ENCODE data around the gene LGALS3BP. TPM values are rescaled to one million over a fixed set of nuclear protein-coding genes. Genes with fewer than 3 reads are reported as not detected.

LGALS3BP gene
- total RNA-seq, 1 donor from 2014 or later: 147 TPM

GRCh38 chr17:79018370-79018695, 38.6 kb upstream of the LGALS3BP start:
- no peak for ATAC-seq
- intact Hi-C loops (cut with DNase I): no loop called here
- DNase-seq (ENCODE audit: low spot score): peak; percentile 23

- intact Hi-C loops (cut with DNase I): no loop called here
- DNase-seq (ENCODE audit: low spot score) (peak; percentile 7), ATAC-seq (no peak)
Measured at GRCh38 chr17:79017546-79018369, 38.0 kb upstream of the LGALS3BP start.

DNA sequence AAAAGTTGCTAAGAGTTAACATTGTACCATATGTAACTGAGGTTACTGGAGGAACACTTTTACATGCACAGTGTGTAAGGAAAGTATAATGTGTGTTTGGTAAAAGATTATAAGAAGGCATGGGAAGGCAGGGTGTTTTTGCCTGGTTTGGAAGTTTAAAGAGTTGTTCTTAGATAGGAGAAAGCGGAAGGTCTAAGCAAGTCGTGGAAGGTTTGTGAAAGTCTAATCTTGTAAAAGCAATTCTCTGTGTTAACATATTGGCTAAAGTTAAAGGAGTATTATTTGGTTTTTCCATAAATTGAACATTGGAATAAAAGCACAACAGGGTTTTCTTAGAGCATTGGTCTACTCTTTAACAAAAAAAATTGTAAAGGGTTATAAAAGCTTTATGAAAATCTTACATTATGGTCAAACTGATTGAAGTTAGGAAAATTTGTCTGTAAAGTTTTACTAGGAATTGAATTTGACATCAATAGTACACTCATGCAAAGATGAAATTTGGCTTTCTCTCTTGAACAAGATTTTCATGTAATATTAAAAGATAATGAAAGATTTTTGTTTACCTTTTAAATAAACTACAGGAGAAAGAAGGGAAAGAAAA, 34.5 kb upstream of the LGALS3BP start:
- intact Hi-C loops (cut with DNase I): no loop called here
- ATAC-seq: no peak

GRCh38 chr17:79012563-79013134, 32.9 kb upstream of the LGALS3BP start:
- no peak for ATAC-seq
- intact Hi-C loops (cut with DNase I): no loop called here
- DNase-seq (ENCODE audit: low spot score): no peak

More for the DNA sequence above, 34.5 kb upstream of the LGALS3BP start:
- DNase-seq (ENCODE audit: low spot score): no peak

DNA sequence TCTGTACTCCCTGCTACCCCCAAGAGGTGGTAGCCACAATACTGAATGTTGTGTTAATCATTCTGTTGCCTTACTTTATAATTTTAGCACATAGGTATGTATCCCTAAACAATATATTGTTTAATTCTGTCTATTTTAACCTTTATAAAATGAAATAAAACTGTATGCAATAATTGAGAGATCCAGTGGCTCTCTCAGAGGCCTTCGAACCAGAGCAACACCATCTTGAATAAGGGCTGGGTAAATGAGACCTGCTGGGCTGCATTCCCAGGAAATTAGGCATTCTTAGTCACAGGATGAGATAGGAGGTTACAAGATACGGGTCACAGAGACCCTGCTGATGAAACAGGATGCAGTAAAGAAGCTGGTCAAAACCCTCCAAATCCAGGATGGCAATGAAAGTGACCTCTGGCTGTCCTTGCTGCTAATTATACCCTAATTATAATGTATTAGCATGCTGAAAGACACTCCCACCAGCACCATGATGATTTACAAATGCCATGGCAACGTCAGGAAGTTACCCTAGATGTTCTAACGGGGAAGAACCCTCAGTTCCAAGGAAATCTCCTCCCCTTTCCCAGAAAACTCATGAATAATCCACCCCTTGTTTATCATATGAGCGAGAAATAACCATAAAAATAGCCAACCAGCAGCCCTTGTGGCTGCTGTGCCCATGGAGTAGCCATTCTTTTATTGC, 31.9 kb upstream of the LGALS3BP start:
- ATAC-seq (no peak), DNase-seq (ENCODE audit: low spot score) (peak; percentile 19)
- intact Hi-C loops (cut with DNase I): no loop called here

DNA sequence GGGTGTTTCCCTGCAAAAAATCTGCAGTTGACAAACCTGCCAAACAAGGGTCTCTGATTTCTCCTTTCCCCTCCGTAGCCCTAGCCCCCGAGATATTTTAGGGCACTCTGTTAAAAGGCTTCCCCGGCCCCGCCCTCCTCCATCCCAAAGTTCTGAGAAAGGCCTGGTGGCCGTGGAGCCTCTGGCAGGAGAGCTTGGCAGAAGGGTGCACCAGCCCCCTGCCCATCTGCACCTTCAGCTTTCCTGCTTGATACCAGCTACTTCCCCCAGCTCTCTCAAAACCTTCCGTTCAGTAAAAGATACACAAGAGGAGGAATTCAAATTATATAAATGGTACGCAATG, 30.6 kb upstream of the LGALS3BP start:
- ATAC-seq (peak; percentile 43), DNase-seq (ENCODE audit: low spot score) (no peak)
- intact Hi-C loops (cut with DNase I): no loop called here

DNA sequence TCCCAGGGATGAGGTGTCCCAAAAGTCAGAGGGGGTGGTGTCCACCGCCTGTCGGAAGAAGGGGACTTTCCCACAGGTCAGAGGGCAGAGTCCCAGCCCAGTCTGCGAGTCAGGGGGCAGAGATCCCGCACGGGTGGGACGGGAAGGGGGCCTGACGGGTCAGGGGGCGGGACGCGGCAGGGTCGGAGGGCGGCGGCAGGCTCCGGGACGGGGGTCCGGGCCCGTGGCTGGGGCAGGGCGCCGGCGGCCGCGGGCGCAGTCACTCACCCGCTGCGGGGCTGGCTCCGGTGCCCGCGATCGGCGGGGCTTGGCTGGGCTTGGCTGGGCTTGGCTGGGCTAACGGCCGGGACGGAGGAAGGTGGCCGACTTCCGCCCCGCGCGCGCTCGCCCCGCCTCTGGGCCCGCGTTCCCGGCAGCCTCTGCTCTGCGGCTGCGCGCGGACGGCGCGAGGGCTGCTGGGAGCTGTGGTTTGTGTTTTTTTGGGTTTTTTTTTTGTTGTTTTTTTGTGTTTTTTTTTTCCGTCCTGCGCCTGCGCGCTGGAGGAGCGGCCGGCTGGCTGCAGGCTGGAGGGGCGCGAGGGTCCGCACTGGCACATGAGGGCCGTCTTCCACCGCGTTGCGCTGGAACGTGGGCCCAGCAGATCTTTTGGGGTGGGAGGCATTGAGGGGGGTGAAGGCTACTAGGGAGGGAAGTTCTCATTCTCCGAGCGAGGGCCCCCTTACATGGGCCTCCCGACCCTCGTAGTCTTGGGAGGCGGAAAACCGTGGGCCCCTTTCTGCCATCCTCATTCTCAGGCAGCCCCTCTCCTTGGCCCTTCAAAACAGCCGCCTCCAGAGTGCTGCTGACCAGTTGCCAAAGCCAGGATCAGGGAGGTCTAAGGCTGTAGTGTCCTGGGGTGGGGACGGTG, 29.9 kb upstream of the LGALS3BP start, which contains the start of gene CANT1:
CANT1 (minus strand) TSS at position 368 of the 907 bp plus-strand sequence. CDS start 12,142 bp downstream, outside the sequence.
- ATAC-seq (peak; percentile 96), DNase-seq (ENCODE audit: low spot score) (peak; percentile 91)
- intact Hi-C loops (cut with DNase I): no loop called here

GRCh38 chr17:79008666-79009387, 29.1 kb upstream of the LGALS3BP start:
- DNase-seq (ENCODE audit: low spot score) (peak; percentile 56), ATAC-seq (peak; percentile 30)
- intact Hi-C loops (cut with DNase I): no loop called here

- no peak for ATAC-seq
- peak; percentile 51 for DNase-seq (ENCODE audit: low spot score)
- intact Hi-C loops (cut with DNase I): no loop called here
Measured at GRCh38 chr17:79007504-79008381, 28.0 kb upstream of the LGALS3BP start.

DNA sequence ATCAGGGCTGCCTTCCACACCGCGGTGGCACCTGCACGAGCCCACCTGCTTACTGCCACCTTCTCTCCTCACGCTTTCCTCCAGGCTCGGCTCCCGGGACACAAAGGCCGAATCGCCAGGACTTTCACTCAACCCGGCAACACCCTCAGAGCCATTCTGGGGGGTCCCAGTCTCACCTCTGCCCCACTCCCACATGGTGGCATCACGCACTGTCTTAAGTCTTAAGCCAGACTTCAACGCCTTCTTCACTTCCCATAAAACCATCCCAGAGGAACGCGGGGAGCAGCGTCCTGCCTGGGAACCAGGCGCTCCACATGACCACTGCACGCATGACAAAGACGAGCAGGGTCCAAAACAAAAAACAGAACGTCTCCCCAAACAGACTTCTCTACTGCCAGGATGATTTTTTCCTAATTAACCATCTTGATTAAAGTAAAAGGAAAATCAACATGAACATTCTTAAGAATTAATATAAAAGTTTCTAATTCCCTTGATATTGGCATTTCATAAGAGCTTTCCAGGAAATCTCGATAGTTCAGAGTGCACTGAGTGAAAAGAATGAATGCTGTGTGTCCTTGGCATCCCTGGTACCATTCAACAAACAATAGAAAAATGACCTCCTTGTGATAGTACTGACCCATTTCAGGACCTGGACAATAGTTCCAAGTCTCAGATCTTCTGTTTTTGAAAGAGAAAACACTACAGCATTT, 27.2 kb upstream of the LGALS3BP start:
- intact Hi-C loops (cut with DNase I): no loop called here

DNA sequence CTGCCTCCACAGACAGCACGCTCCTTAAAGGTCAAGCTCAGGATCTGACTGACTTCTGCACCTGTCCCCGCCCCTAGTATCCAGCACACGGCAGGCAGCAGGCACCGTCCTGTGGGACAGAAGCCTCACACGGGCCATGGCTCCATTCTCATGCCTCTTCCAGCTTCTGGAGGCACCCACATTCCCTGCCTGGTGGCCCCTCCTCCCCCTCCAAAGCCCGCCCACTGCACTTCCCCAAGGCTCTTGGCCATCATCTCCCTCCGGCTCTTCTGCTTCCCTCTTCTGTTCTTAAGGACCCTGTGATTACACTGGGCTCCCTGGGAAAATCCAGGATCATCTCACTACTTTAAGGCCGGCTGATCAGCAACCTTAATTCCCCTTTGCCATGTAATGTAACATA, 26.3 kb upstream of the LGALS3BP start:
- intact Hi-C loops (cut with DNase I): no loop called here
- peak; percentile 55 for DNase-seq (ENCODE audit: low spot score)
- no peak for ATAC-seq

More for the DNA sequence above, 27.2 kb upstream of the LGALS3BP start:
- ATAC-seq (no peak), DNase-seq (ENCODE audit: low spot score) (peak; percentile 54)

- DNase-seq (ENCODE audit: low spot score) (peak; percentile 48), ATAC-seq (no peak)
- intact Hi-C loops (cut with DNase I): no loop called here
Measured at GRCh38 chr17:79005063-79005861, 25.5 kb upstream of the LGALS3BP start.

GRCh38 chr17:79003661-79004411, 24.1 kb upstream of the LGALS3BP start:
- intact Hi-C loops (cut with DNase I): no loop called here
- peak; percentile 35 for DNase-seq (ENCODE audit: low spot score)

GRCh38 chr17:79002796-79003593, 23.3 kb upstream of the LGALS3BP start:
- ATAC-seq (no peak), DNase-seq (ENCODE audit: low spot score) (peak; percentile 51)
- intact Hi-C loops (cut with DNase I): no loop called here

More at GRCh38 chr17:79003661-79004411, 24.1 kb upstream of the LGALS3BP start:
- ATAC-seq: no peak
